A673 (cell line): ENCODE results near the gene CRYBA2.

ENCODE experiments used
- CTCF ChIP-seq: fragments of 300-800, 200-600 bp; sonication (generic); conservative IDR thresholded peaks from 2 replicates; pipeline ENCODE4 v1.5.1; 2017; ENCODE audit warnings: low read depth, mild to moderate bottlenecking, antibody characterized with exemption, low read length, moderate library complexity, mixed read lengths
- EZH2 ChIP-seq: fragments of 200-600 bp; sonication (generic); IDR thresholded peaks from 2 replicates; pipeline ENCODE4 v1.6.1; 2017; ENCODE audit warnings: borderline replicate concordance, low read depth, mild to moderate bottlenecking, mixed read lengths, antibody characterized with exemption, low read length; ENCODE audit not compliant: poor library complexity, severe bottlenecking

GRCh38 chr2:219042157-219042556 is 48.9 kb upstream of the CRYBA2 start:
- no peak for TF ChIP-seq CTCF
- TF ChIP-seq EZH2, result no peak
